Body of pancreas (tissue), 4 donors: ENCODE measurements around the gene NOX4.

Source experiments
- POLR2A ChIP-seq, 3 donors: fragments of 450-650 bp; IDR thresholded peaks; one replicate each; pipeline ENCODE4 v1.6.1; 2016; ENCODE audit warnings: antibody characterized with exemption in 3 of 3, mild to moderate bottlenecking in 2 of 3
- TF ChIP-seq, protein P1 (sequence below), 7 experiments: fragments of 450-650 bp in 4 of 7; fragments of 200-600 bp in 3 of 7; sonication (generic) in 3 of 7; IDR thresholded peaks; one replicate each; pipeline ENCODE4 v1.5.1; 2016 to 2019; ENCODE audit warnings: antibody characterized with exemption in 7 of 7

DNA sequence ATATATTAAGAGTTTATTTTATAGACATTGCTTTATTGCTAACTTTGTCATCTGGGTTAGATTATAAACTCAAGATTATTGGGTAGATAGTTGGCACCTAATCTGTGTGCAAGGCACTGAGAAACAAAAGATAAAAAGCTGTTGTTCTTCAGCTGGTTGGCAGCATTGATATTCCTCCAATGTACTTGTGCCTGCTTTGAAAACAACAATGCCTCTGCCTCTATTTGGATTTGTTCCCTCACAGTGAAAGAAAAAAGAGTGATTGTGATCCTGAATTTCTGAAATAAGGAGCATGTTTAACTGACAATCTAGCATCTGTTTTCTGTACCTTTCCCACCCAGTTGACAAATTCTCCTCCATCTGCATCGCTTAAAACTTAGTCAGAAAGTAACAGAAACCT lies 215.2 kb downstream of the NOX4 start:
- TF ChIP-seq, protein P1, sequence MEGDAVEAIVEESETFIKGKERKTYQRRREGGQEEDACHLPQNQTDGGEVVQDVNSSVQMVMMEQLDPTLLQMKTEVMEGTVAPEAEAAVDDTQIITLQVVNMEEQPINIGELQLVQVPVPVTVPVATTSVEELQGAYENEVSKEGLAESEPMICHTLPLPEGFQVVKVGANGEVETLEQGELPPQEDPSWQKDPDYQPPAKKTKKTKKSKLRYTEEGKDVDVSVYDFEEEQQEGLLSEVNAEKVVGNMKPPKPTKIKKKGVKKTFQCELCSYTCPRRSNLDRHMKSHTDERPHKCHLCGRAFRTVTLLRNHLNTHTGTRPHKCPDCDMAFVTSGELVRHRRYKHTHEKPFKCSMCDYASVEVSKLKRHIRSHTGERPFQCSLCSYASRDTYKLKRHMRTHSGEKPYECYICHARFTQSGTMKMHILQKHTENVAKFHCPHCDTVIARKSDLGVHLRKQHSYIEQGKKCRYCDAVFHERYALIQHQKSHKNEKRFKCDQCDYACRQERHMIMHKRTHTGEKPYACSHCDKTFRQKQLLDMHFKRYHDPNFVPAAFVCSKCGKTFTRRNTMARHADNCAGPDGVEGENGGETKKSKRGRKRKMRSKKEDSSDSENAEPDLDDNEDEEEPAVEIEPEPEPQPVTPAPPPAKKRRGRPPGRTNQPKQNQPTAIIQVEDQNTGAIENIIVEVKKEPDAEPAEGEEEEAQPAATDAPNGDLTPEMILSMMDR (IDR thresholded peaks at IDR 0.05) = no peak
- TF ChIP-seq POLR2A (IDR thresholded peaks at IDR 0.05) = no peak
